Brain microvascular endothelial cell (primary cell): ENCODE measurements around the gene KRTAP10-11.

Experiments
- DNase-seq: peaks from one replicate; pipeline ENCODE4 v3.0.0-alpha.2; 2020
- H3K27ac ChIP-seq: fragments of 250-450 bp; sonication (Bioruptor Pico); 2 replicates; pipeline ENCODE4 v1.5.1; 2020; ENCODE audit warnings: mild to moderate bottlenecking, moderate library complexity
- H3K27me3 ChIP-seq: fragments of 250-450 bp; sonication (Bioruptor Pico); replicated peaks from 2 replicates; pipeline ENCODE4 v1.5.1; 2020; ENCODE audit warnings: mild to moderate bottlenecking
- H3K36me3 ChIP-seq: fragments of 250-450 bp; sonication (Bioruptor Pico); replicated peaks from 2 replicates; pipeline ENCODE4 v1.5.1; 2020; ENCODE audit warnings: mild to moderate bottlenecking
- H3K4me3 ChIP-seq: 2 replicates; pipeline ENCODE4 v1.5.1; 2011; ENCODE audit warnings: low read depth, mild to moderate bottlenecking, control low read depth, low read length, moderate library complexity
- in situ Hi-C: cut with HindIII; loops from 2 replicates; pipeline ENCODE4 v1.10.0; 2017; ENCODE audit warnings: low sequenced_read_pairs, low pct_ligation_motif_present
- TF ChIP-seq, protein P1 (sequence below): IDR thresholded peaks from 2 replicates; pipeline ENCODE4 v1.5.1; 2011; ENCODE audit warnings: low read depth, mild to moderate bottlenecking, moderate library complexity, low read length, control low read depth, inconsistent platforms; ENCODE audit errors: missing control alignments

Gene KRTAP10-11

DNA sequence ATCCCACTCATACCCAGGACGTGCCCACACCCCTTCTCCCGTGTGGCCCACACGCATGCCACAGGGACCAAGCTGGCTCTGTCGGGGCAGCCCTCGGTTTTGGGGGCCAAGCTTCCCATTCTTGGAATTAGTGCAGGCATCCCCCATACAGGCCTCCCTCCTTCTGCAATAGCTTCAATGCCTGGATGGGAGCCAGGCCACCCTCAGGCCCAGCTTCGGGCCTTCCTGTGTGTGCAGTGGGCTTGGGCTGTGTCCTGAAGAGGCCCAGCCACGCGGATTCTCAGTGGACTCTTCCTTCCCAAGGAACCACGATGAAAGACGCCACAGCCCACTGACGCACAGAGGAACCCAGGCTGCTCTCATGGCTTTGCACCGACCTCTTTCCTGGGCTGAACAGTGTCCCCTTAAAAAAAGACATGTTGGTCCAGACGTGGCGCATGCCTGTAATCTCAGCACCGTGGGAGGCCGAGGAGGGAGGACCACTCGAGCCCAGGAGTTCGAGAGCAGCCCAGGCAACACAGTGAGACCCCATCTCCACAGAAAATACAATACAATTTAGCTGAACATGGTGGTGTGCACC, 3.4 kb downstream of the KRTAP10-11 start:
- Histone ChIP-seq H3K27me3 (no peaks in the 10 kb centered on the region), H3K4me3 (no peak overlapping the region), H3K36me3 (no peaks in the 10 kb centered on the region), H3K27ac (no peak overlapping the region)
- in situ Hi-C loops = no loop called here
- no peak for DNase-seq
- TF ChIP-seq, protein P1, sequence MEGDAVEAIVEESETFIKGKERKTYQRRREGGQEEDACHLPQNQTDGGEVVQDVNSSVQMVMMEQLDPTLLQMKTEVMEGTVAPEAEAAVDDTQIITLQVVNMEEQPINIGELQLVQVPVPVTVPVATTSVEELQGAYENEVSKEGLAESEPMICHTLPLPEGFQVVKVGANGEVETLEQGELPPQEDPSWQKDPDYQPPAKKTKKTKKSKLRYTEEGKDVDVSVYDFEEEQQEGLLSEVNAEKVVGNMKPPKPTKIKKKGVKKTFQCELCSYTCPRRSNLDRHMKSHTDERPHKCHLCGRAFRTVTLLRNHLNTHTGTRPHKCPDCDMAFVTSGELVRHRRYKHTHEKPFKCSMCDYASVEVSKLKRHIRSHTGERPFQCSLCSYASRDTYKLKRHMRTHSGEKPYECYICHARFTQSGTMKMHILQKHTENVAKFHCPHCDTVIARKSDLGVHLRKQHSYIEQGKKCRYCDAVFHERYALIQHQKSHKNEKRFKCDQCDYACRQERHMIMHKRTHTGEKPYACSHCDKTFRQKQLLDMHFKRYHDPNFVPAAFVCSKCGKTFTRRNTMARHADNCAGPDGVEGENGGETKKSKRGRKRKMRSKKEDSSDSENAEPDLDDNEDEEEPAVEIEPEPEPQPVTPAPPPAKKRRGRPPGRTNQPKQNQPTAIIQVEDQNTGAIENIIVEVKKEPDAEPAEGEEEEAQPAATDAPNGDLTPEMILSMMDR = no peak

DNA sequence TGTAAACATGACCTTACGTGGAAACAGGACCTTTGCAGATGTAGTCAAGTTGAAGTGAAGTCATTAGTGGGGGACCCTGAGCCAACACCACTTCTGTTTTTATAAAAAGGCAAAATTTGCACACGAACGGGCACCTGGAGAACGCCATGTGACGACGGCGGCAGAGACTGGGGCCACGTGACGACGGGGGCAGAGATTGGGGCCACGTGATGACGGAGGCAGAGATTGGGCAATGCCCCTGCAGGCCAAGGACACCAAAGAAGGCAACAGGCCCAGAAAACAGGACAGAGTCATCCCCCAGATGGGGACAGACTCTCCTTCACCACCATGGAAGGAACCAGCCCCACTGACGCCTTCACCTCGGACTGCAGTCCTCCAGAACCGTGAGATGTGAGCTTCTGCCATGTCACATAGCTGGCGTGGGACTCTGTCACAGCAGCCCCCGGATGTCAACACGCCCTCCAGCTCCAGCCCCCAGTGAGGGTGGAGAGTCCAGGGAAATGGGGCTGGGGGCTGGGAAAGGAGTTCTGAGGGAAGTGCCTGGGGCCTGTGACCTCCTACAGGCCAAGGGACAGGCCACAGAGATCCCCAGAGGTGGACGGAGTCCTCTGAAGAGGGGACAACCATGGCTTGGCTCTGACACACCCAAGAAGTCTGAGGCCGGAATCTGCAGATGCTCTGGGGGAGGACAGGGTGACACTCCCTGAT, 4.2 kb downstream of the KRTAP10-11 start:
- H3K27me3 ChIP-seq = no peaks in the 10 kb centered on the region
- H3K4me3 ChIP-seq = no peak overlapping the region
- no peak overlapping the region for H3K27ac ChIP-seq
- no peaks in the 10 kb centered on the region for H3K36me3 ChIP-seq
- in situ Hi-C loops = no loop called here
- TF ChIP-seq, protein P1 = no peak
- no peak for DNase-seq

DNA sequence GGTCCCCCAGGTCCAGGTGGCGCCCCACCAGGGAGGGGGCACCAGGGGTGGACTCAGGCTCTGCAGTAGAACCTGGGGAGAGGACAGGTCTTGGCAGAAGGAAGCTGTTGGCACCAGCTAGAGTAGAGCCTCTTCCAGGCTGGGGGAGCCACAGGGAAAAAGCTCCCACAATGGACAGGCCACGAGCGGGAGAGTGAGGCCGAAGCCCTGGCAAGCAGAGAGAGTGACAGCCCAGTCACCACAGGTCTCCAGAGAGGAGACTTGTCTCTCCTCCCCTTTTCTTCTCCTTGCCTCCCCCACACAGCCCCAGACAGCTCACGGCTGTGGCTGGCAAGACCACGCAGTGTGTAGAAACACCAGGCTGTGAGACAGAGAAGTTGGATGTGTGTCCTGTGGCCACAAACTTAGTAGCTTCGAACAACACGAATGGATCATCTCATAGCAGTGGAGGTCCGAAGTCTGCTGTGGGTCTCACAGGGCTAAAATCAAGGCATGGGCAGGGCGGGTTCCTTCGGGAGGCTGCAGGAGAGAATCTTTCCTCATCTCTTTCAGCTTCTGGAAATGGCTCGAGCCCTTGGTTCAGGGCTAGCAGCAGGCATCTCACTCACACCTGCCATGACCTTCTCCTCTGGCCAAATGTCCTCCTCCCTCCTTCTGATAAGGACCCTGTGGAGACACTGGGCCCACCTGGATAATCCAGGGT, 4.9 kb downstream of the KRTAP10-11 start:
- H3K36me3 ChIP-seq = no peaks in the 10 kb centered on the region
- H3K27me3 ChIP-seq = no peaks in the 10 kb centered on the region
- DNase-seq = no peak
- TF ChIP-seq, protein P1 = no peak
- H3K27ac ChIP-seq = no peak overlapping the region
- in situ Hi-C loops = no loop called here
- H3K4me3 ChIP-seq = no peak overlapping the region

DNA sequence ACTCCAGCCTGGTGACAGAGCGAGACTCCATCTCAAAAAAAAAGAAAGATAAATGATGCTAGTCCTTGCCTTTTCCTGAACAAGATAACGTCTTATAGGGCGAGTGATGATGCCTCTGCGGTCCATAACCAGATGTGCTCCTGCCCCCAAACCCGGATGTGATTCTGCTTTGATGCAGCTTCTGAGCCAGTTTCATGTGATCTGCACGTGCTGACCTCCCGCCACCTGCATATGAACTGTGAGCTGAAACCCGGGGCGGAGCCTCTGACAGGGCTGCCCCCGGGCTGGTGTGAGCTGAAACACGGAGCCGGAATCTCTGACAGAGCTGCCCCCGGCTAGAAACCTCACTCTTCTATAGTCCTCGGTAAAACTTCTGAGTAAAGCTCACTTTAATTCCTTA, 6.9 kb downstream of the KRTAP10-11 start:
- in situ Hi-C loops = no loop called here
- no peak for DNase-seq
- TF ChIP-seq, protein P1 = no peak
- H3K4me3 ChIP-seq = no peak overlapping the region
- H3K36me3 ChIP-seq = no peaks in the 10 kb centered on the region
- no peaks in the 10 kb centered on the region for H3K27me3 ChIP-seq
- no peak overlapping the region for H3K27ac ChIP-seq

DNA sequence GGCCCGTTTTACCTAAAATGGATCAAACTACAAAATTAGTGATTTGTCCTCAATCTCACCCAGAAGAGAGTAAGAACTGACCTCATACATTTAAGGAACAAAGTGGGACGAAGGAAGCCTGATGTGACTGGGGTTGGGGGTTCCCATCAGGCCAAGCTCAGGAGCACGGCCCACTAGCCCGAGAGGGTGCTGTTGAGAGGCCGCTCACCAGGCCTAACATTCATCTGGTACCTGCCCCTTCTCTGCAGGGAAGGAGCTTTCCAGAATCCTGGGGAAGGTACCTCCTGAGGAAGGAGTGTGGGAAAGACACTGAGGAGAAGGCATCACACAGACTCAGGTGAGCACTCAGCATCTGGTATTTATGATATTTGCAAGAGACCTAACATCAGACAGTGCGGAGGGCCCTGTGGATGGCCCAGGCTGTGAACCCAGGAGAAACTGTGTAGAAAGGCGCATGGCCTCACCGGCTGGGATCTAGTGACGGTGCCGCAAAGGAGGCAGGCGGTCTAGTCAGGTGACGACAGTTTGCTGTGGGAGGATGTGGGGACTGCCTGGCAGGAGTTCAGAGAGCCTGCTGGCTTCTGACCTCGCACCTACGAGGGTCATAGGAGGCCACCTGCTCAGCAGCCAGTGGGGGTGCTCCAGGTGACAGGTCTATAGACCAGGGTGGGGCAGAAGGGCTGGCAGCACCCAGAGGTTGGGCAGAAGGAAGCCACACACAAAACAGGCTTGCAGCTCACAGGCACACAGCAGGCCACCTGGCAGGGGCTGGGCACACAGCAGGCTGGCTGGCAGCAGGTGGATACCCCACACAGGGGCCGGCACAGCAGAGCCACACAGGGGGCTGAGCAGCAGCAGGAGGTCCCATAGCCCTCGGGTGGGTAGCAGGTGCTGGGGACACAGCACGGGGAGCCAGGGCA, 7.7 kb downstream of the KRTAP10-11 start:
- Histone ChIP-seq H3K27ac (no peak overlapping the region), H3K4me3 (no peak overlapping the region), H3K27me3 (no peaks in the 10 kb centered on the region), H3K36me3 (no peaks in the 10 kb centered on the region)
- DNase-seq = no peak
- in situ Hi-C loops = no loop called here
- TF ChIP-seq, protein P1 = no peak
